ENCODE measurements around the gene SLC15A4. TPM values are rescaled to one million over a fixed set of nuclear protein-coding genes. Genes with fewer than 3 reads are reported as not detected.

SLC15A4 gene
- total RNA-seq, 1 donor from 2014 or later = 35.5 TPM

GRCh38 chr12:128755566-128755965 is 68.2 kb downstream of the SLC15A4 start:
- DNase-seq (ENCODE audit: low read depth, low spot score) = no peak

GRCh38 chr12:128754275-128754674 is 69.5 kb downstream of the SLC15A4 start:
- no peak for DNase-seq (ENCODE audit: low read depth, low spot score)

- no peak for DNase-seq (ENCODE audit: low read depth, low spot score)
Measured at GRCh38 chr12:128753438-128753837, 70.3 kb downstream of the SLC15A4 start.

- no peak for DNase-seq (ENCODE audit: low read depth, low spot score)
Measured at GRCh38 chr12:128752386-128752785, 71.4 kb downstream of the SLC15A4 start.

GRCh38 chr12:128747441-128747840 is 76.3 kb downstream of the SLC15A4 start:
- no peak for DNase-seq (ENCODE audit: low read depth, low spot score)

- DNase-seq (ENCODE audit: low read depth, low spot score) = no peak
Measured at GRCh38 chr12:128745772-128746689, 77.7 kb downstream of the SLC15A4 start.

GRCh38 chr12:128743916-128744315 is 79.8 kb downstream of the SLC15A4 start:
- no peak for DNase-seq (ENCODE audit: low read depth, low spot score)

Other genes with a start within 250 kb of the SLC15A4 start
- gene GLT1D1, start 29.5 kb upstream of the SLC15A4 start, total RNA-seq = not detected in 2 replicates

Measured in pulmonary artery endothelial cell (primary cell).